ENCODE results near the gene PODXL2. TPM values are rescaled to one million over a fixed set of nuclear protein-coding genes. Genes with fewer than 3 reads are reported as not detected.

Gene PODXL2
- total and polyA plus RNA-seq, 2 experiments from 2014 or later = 18.4 to 57.6 TPM

DNA sequence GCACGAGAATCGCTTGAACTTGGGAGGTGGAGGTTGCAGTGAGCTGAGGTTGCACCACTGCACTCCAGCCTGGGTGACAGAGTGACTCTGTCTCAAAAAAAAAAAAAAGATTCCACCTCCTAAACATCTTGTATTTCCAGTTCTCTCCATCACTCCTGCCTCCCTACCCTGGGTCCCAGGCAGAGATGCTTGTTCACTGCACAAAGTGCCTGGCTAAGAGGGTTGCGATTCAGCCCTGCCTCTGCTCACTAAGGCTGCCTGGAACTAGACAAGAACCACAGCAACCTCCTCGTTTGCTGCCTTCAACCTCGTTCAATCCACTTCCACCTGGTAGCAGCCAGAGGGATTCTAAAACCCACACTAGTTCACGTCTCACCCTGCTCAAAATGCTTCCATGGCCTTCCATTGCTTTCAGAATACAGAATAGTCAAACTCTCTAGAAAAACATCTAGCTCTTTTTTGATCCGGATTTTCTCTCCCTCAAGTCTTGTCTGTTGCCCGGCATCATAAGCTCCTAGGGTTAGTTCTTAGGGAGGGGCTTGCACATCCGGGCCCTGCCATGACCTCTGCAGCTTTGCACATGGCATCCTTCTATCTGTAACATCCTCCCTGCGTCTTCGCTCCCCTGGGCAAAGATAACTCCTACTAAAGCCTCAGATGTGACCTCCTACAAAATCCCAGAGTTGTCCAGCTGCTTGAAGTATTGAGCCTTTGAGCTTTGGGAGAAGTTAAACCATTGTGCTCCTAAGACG lies 31.8 kb upstream of the PODXL2 start:
- H3K27ac ChIP-seq (ENCODE audit: low read depth) = no peak overlapping the region
- TF ChIP-seq ZNF331 (CRISPR knock-in tag; IDR thresholded peaks at IDR 0.05; ENCODE audit: low read depth) (no peak), EZH2phosphoT487 (IDR thresholded peaks at IDR 0.05; ENCODE audit: unreplicated experiment) (no peak), STAT1 (IDR thresholded peaks at IDR 0.05; ENCODE audit: unreplicated experiment) (no peak), EZH2 (IDR thresholded peaks at IDR 0.05; ENCODE audit: low read depth, unreplicated experiment) (no peak), CREB1 (CRISPR knock-in tag; IDR thresholded peaks at IDR 0.05; ENCODE audit: low read depth) (no peak), JUNB (IDR thresholded peaks at IDR 0.05; ENCODE audit: unreplicated experiment) (no peak)
- TF ChIP-seq, protein P1, sequence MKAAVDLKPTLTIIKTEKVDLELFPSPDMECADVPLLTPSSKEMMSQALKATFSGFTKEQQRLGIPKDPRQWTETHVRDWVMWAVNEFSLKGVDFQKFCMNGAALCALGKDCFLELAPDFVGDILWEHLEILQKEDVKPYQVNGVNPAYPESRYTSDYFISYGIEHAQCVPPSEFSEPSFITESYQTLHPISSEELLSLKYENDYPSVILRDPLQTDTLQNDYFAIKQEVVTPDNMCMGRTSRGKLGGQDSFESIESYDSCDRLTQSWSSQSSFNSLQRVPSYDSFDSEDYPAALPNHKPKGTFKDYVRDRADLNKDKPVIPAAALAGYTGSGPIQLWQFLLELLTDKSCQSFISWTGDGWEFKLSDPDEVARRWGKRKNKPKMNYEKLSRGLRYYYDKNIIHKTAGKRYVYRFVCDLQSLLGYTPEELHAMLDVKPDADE (IDR thresholded peaks at IDR 0.05) = no peak

DNA sequence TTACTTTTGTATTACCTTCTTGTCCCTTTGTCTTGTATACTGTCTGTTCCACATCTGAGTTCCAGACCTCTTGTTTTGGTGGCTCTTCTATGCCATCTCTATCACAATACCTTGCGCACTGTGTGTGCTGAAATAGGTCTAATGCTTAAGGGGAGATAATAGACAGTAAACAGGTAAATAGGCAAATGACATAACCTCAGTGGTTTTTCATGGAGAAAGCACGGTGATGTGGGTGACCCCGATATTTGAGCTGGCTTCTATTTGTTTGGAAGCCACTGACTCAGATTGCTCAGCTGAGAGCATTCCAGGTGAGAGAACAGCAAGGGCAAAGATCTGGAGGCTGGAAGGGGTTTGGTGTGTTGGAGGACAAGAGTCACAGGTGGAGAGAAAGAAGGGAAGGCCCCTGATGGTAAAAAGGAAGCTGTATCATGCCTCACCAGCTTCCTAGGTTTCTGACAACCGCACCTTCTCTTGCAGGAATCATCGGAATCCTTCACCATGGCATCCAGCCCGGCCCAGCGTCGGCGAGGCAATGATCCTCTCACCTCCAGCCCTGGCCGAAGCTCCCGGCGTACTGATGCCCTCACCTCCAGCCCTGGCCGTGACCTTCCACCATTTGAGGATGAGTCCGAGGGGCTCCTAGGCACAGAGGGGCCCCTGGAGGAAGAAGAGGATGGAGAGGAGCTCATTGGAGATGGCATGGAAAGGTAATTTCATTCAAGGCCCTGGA lies 30.0 kb upstream of the PODXL2 start:
- peaks cover 56% of the 10 kb centered on the region for H3K79me2 ChIP-seq (replicated peaks; ENCODE audit: insufficient read depth)
- H3K9me2 ChIP-seq (ENCODE audit: insufficient read depth) = no peaks in the 10 kb centered on the region
- peak overlapping the region; percentile 84 for H3K4me3 Mint-ChIP-seq
- peaks cover 22% of the 10 kb centered on the region for H4K20me1 ChIP-seq (replicated peaks; ENCODE audit: insufficient read depth)
- peak overlapping the region; percentile 97 for H3K27ac Mint-ChIP-seq
- peak overlapping the region; percentile 100 for H3K4me2 ChIP-seq
- peak overlapping the region; percentile 92 for H3K27ac ChIP-seq (ENCODE audit: low read depth)
- no peak overlapping the region for H2AFZ ChIP-seq
- peaks cover 28% of the 10 kb centered on the region for H3K4me1 Mint-ChIP-seq
- H3K36me3 ChIP-seq (ENCODE audit: insufficient read depth) = peaks cover 42% of the 10 kb centered on the region
- H3K9me3 Mint-ChIP-seq = no peaks in the 10 kb centered on the region
- H3K27me3 Mint-ChIP-seq (ENCODE audit: insufficient read depth, low read depth, poor library complexity) = peaks cover 16% of the 10 kb centered on the region
- H3F3A ChIP-seq (replicated peaks; ENCODE audit: low read depth) = no peaks in the 10 kb centered on the region
- H3K36me3 Mint-ChIP-seq (ENCODE audit: low read depth) = peaks cover 56% of the 10 kb centered on the region
- ATAC-seq (no peak), DNase-seq (ENCODE audit: low spot score) (no peak)
- peaks cover 24% of the 10 kb centered on the region for H3K4me1 ChIP-seq (ENCODE audit: insufficient read depth)
- no peaks in the 10 kb centered on the region for H3K27me3 ChIP-seq (ENCODE audit: insufficient read depth)
- H3K4me3 ChIP-seq = peak overlapping the region; percentile 85
- TF ChIP-seq EZH2 (IDR thresholded peaks at IDR 0.05; ENCODE audit: low read depth, unreplicated experiment) = no peak
- TF ChIP-seq, protein P2, sequence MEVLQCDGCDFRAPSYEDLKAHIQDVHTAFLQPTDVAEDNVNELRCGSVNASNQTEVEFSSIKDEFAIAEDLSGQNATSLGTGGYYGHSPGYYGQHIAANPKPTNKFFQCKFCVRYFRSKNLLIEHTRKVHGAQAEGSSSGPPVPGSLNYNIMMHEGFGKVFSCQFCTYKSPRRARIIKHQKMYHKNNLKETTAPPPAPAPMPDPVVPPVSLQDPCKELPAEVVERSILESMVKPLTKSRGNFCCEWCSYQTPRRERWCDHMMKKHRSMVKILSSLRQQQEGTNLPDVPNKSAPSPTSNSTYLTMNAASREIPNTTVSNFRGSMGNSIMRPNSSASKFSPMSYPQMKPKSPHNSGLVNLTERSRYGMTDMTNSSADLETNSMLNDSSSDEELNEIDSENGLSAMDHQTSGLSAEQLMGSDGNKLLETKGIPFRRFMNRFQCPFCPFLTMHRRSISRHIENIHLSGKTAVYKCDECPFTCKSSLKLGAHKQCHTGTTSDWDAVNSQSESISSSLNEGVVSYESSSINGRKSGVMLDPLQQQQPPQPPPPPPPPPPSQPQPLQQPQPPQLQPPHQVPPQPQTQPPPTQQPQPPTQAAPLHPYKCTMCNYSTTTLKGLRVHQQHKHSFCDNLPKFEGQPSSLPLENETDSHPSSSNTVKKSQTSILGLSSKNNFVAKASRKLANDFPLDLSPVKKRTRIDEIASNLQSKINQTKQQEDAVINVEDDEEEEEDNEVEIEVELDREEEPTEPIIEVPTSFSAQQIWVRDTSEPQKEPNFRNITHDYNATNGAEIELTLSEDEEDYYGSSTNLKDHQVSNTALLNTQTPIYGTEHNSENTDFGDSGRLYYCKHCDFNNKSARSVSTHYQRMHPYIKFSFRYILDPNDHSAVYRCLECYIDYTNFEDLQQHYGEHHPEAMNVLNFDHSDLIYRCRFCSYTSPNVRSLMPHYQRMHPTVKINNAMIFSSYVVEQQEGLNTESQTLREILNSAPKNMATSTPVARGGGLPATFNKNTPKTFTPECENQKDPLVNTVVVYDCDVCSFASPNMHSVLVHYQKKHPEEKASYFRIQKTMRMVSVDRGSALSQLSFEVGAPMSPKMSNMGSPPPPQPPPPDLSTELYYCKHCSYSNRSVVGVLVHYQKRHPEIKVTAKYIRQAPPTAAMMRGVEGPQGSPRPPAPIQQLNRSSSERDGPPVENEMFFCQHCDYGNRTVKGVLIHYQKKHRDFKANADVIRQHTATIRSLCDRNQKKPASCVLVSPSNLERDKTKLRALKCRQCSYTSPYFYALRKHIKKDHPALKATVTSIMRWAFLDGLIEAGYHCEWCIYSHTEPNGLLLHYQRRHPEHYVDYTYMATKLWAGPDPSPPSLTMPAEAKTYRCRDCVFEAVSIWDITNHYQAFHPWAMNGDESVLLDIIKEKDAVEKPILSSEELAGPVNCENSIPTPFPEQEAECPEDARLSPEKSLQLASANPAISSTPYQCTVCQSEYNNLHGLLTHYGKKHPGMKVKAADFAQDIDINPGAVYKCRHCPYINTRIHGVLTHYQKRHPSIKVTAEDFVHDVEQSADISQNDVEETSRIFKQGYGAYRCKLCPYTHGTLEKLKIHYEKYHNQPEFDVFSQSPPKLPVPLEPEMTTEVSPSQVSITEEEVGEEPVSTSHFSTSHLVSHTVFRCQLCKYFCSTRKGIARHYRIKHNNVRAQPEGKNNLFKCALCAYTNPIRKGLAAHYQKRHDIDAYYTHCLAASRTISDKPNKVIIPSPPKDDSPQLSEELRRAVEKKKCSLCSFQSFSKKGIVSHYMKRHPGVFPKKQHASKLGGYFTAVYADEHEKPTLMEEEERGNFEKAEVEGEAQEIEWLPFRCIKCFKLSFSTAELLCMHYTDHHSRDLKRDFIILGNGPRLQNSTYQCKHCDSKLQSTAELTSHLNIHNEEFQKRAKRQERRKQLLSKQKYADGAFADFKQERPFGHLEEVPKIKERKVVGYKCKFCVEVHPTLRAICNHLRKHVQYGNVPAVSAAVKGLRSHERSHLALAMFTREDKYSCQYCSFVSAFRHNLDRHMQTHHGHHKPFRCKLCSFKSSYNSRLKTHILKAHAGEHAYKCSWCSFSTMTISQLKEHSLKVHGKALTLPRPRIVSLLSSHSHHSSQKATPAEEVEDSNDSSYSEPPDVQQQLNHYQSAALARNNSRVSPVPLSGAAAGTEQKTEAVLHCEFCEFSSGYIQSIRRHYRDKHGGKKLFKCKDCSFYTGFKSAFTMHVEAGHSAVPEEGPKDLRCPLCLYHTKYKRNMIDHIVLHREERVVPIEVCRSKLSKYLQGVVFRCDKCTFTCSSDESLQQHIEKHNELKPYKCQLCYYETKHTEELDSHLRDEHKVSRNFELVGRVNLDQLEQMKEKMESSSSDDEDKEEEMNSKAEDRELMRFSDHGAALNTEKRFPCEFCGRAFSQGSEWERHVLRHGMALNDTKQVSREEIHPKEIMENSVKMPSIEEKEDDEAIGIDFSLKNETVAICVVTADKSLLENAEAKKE (CRISPR knock-in tag; IDR thresholded peaks at IDR 0.05) = no peak
- TF ChIP-seq, protein P3, sequence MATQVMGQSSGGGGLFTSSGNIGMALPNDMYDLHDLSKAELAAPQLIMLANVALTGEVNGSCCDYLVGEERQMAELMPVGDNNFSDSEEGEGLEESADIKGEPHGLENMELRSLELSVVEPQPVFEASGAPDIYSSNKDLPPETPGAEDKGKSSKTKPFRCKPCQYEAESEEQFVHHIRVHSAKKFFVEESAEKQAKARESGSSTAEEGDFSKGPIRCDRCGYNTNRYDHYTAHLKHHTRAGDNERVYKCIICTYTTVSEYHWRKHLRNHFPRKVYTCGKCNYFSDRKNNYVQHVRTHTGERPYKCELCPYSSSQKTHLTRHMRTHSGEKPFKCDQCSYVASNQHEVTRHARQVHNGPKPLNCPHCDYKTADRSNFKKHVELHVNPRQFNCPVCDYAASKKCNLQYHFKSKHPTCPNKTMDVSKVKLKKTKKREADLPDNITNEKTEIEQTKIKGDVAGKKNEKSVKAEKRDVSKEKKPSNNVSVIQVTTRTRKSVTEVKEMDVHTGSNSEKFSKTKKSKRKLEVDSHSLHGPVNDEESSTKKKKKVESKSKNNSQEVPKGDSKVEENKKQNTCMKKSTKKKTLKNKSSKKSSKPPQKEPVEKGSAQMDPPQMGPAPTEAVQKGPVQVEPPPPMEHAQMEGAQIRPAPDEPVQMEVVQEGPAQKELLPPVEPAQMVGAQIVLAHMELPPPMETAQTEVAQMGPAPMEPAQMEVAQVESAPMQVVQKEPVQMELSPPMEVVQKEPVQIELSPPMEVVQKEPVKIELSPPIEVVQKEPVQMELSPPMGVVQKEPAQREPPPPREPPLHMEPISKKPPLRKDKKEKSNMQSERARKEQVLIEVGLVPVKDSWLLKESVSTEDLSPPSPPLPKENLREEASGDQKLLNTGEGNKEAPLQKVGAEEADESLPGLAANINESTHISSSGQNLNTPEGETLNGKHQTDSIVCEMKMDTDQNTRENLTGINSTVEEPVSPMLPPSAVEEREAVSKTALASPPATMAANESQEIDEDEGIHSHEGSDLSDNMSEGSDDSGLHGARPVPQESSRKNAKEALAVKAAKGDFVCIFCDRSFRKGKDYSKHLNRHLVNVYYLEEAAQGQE (IDR thresholded peaks at IDR 0.05; ENCODE audit: unreplicated experiment) = no peak

More for the DNA sequence above, 31.8 kb upstream of the PODXL2 start:
- Histone ChIP-seq H3K79me2 (replicated peaks; ENCODE audit: insufficient read depth) (peaks cover 38% of the 10 kb centered on the region), H3K36me3 (ENCODE audit: insufficient read depth) (peaks cover 26% of the 10 kb centered on the region), H3K27me3 (ENCODE audit: insufficient read depth) (no peaks in the 10 kb centered on the region), H2AFZ (no peak overlapping the region), H3F3A (replicated peaks; ENCODE audit: low read depth) (no peaks in the 10 kb centered on the region), H3K4me1 (ENCODE audit: insufficient read depth) (peaks cover 24% of the 10 kb centered on the region), H3K4me2 (peak overlapping the region; percentile 84), H3K9me2 (ENCODE audit: insufficient read depth) (no peaks in the 10 kb centered on the region), H3K4me3 (peak overlapping the region; percentile 85), H4K20me1 (replicated peaks; ENCODE audit: insufficient read depth) (peaks cover 16% of the 10 kb centered on the region)
- Mint-ChIP-seq H3K9me3 (no peaks in the 10 kb centered on the region), H3K4me1 (peaks cover 26% of the 10 kb centered on the region), H3K27me3 (ENCODE audit: insufficient read depth, low read depth, poor library complexity) (peaks cover 18% of the 10 kb centered on the region), H3K4me3 (peak overlapping the region; percentile 84), H3K27ac (no peak overlapping the region; the same call in 1 of the 2 replicates), H3K36me3 (ENCODE audit: low read depth) (peaks cover 41% of the 10 kb centered on the region)
- no peak for DNase-seq (ENCODE audit: low spot score)
- ATAC-seq = peak; percentile 2; the same call in 2 of the 3 replicates
